GM19395 (cell line): Measurements from ENCODE around the gene ATXN7L1.

ENCODE experiments used
- ATAC-seq: cut with Tn5 transposase; IDR thresholded peaks from one replicate; pipeline ENCODE4 v1.9.1; 2021; ENCODE audit warnings: mild to moderate bottlenecking, moderate library complexity; ENCODE audit not compliant: unreplicated experiment

The ATXN7L1 gene, protein sequence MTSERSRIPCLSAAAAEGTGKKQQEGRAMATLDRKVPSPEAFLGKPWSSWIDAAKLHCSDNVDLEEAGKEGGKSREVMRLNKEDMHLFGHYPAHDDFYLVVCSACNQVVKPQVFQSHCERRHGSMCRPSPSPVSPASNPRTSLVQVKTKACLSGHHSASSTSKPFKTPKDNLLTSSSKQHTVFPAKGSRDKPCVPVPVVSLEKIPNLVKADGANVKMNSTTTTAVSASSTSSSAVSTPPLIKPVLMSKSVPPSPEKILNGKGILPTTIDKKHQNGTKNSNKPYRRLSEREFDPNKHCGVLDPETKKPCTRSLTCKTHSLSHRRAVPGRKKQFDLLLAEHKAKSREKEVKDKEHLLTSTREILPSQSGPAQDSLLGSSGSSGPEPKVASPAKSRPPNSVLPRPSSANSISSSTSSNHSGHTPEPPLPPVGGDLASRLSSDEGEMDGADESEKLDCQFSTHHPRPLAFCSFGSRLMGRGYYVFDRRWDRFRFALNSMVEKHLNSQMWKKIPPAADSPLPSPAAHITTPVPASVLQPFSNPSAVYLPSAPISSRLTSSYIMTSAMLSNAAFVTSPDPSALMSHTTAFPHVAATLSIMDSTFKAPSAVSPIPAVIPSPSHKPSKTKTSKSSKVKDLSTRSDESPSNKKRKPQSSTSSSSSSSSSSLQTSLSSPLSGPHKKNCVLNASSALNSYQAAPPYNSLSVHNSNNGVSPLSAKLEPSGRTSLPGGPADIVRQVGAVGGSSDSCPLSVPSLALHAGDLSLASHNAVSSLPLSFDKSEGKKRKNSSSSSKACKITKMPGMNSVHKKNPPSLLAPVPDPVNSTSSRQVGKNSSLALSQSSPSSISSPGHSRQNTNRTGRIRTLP

DNA sequence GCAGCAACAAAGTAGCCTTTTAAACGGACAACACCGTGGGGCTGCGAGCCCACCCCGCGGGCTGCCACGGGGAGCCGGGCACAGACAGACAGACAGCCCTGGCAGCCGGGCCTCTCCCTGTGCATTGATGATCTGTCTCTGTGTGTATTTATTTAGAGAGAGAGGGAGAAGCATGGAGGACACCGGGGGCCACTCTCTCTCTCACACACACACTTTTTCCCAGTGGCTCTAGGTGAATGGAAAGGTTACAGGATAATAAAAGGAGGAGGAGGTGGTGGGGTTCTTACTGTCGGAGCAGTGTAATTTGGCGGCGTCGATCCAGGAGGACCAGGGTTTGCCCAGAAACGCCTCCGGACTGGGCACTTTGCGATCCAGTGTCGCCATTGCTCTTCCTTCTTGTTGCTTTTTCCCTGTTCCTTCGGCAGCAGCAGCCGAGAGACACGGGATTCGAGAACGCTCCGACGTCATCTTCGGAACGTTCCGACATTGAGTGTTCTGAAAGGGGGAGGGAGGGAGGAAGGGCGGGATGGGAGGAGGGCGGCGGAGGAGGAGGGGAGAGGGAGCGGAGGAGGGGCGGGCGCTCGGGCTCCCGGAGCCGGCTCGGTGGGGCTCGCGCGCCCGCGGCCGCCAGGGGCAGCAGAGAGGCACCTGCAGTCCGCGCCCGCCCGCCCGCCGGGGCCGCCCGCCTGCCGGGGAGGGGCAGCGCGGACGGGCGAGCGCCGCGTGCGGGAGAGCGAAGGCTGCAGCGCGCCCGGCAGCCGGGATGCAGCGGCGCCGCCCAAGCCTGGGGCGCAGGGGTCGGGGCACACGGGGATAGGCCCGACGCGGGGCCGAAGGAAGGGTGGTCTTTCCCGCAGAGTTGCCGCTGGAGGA, at the start of gene ATXN7L1:
TSS of gene ATXN7L1 (minus strand) at position 509 of the 873 bp plus-strand sequence. CDS start at position 468, 41 bp downstream.
- ATAC-seq, result peak; percentile 78

DNA sequence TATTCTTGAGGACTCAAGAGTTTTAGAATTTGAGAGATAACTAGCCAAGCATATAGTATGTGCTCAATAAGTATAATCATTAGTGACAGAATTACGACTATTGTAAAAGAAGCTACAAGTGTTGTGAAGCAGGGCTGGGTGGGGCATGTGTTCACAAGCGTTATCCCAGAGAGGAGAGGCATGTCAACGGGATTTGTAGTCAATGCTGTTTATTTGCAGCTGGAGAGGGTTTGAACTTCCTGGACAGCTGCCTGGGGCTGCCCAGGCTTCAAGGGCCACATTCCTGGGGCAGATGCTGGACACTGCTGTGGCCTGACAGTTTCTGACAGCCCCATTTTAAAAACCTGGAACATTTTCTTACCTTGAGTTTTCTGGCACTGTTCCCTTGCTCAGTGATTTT, 49.7 kb upstream of the ATXN7L1 start:
- ATAC-seq, result no peak

DNA sequence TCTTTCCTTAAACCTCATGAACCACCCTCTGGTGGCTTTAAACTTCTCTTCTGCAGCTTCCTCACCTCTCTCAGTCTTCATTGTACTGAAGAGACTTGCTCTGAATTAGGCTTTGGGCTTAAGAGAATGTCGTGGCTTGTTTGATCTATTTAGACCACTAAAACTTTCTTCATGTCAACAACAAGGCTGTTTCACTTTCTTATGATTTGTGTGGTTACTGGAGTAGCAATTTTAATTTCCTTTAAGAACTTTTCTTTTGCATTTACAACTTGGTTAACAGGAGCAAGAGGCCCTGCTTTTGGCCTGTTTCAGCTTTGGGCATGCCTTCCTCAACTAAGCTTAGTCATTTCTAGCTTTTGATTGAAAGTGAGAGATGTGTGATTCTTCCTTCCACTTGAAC, 48.5 kb upstream of the ATXN7L1 start:
- ATAC-seq, result no peak

DNA sequence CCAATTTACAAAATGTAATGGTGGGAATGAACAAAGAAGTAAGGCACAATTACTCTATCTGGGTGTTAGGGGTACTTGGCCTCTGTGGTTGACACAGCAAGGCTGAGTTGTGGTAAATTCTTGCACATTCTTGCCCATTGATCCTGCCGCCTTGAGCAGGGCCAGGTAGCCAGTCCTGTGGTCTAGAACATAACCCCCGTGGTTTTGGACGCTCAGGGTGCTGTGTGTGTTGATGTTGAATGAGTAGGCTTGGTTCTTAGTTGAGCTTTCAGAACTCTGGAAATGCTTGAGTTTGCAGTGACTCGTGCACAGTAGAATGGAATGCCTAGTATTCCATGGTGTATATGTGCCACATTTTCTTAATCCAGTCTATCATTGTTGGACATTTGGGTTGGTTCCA, 44.4 kb upstream of the ATXN7L1 start:
- ATAC-seq, result no peak

DNA sequence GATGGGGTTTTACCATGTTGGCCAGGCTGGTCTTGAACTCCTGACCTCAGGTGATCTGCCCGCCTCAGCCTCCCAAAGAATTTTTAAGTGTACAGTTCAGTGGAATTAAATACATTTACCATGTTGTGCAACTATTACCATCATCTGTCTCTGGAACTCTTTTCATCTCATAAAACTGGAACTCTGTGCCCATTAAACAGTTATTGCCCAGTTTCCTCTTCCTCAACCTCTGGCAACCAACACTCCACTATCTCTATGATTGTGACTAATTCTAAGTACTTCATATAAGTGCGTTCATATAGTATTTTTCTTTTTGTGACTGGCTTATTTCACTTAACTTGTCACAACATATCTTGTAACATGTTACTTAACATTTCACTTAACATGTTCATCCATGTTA, 41.3 kb upstream of the ATXN7L1 start:
- ATAC-seq, result no peak

DNA sequence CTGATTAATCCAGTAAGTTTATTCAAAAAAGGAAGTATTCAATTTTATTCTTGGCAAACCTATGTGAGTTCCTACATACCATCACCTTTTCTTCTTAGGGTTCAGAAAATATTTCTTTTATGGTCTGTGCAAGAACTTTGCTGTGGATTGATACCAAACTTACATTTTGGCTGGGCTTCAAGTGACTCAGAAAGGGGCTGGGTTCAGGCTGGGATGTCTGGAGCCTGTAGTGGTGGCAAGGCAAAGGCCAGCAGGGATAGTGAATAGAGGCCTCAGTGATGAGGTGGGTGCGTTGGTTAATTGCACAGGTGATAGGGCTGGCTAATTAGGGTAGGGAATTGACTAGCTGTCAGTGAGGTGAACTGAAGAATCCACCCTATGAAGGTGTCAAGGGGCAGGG, 40.2 kb upstream of the ATXN7L1 start:
- ATAC-seq, result no peak

DNA sequence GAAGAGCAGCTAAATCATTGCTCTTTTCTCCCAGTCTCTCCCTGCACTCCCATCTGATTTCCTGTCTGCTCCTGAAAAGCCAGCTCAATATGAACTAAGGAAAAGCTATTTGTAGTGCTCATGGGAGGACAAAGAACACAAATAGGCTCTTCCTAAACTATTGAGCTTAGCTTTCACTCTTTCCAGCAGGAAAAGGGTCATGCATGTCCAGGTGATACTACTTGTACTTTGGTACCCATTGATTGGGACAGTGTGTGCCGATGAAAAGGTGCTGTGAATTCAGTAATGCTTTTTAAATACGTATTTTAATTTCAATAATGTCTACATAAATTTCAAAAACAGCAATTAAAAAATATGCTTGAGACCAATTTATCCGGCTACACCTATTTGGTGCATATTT, 37.5 kb upstream of the ATXN7L1 start:
- ATAC-seq, result no peak

DNA sequence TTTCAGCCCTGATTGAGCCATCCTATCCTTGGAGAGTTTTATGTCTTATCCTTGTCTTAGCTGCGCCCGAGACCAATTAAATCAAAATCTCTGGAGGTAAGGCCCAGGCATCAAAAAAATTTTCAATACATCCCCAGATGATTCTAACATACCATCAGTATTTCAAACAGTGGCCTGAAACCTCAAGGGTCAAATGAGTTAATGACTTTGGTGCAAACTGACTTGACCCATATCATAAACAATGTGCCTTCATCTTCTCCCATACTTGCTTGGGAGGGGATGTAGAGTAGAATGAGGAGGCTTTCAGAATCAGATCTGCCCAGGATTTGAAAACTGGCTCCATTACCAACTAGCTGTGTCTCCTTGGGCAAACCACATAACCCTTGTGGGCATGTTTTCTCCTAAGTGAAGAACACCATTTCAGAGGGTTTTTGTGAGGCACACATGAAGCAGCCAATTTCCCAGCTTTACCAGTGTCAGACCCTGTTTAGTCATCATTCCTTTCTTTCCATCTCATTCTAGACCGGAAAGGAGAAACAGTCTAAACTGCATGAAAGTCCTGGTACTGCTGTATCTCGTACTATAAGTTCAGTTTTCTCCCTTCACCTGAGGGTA, 35.7 kb upstream of the ATXN7L1 start:
- no peak for ATAC-seq

DNA sequence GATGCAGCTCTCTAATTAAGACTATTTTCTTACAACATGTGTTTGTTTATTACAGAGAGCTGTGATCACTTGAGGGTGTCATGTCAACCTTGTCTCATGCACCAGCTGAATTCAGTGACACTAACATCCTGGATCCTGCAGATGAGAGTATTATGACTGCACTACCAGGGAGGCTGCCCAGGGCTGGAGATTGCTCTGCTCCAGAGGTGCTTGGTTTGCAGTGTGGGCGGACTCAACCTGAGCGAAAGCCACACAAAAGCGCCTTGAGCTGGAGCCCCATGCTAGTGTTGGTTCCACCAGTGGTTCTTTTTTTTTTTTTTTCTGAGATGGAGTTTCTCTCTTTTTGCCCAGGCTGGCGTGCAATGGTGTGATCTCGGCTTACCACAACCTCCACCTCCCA, 33.8 kb upstream of the ATXN7L1 start:
- ATAC-seq, result no peak

DNA sequence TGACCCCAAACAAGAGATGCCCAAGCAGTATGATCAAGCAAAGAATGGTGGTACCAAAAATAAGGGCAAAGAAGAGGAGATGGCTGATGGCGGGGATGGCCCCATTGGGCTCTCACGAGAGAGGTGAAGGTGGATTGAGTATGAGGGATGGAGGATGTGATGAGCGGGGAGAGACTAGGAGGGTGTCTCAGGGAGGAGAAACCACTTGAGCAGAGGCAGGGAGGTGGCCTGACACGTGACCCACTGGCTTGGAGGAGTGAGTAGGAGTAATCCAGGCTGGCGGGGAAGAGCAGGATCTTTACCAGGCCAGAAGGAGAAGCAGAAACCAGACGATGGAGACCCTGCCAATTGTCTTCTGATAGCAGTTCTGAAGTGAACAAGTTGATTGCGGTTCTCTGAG, 33.3 kb upstream of the ATXN7L1 start:
- ATAC-seq, result no peak

DNA sequence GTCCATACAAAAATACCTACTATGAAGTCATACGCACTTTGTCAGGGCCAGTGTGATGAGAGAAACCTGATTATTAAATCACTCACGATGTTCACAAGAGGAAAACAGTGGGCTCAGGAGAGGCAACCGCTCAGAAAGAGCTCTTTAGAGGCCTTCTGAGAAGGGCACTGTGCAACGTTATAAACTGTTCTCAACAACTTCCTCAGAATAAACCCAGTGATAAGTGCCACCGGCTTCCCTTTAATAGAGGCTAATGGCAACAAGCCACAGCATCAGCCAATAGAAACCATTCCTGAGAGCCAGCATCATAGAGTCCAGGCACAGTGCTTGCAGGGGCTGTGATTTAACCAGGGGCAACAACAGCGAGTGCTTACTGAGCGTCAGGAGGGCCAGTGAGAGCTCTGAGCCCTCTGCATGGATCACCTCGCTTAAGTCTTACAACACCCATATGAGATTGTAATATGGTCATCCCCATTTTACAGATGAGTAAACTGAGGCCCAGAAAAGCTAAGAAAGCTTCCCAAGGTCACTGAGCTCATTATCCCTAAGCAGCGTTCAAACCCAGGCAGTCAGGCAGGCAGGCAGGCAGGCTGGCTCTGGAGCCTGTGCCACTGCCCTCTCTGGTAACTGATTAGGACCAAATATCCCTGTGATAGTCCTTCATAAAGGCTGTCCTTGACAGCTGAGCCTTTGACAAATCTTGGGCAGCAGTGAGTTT, 30.9 kb upstream of the ATXN7L1 start:
- no peak for ATAC-seq

DNA sequence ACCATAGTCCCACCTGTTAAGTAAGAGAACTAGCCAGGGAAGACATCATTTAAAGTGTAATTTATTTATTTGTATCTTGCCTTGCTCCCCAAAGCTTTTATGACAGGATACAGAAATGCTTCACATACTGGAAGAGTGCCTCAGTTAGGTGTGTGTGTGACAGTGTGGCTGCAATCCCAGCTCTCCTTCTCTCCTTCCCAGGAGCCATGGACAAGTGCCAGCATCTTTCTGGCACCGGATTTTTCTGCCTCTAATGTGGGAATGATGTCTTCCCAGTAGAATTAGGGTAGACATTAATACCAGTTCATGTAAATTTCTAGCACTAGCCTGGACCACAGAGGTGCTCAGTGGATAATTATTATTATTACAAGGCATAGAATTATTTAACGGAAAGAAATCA, 30.3 kb upstream of the ATXN7L1 start:
- ATAC-seq, result no peak

DNA sequence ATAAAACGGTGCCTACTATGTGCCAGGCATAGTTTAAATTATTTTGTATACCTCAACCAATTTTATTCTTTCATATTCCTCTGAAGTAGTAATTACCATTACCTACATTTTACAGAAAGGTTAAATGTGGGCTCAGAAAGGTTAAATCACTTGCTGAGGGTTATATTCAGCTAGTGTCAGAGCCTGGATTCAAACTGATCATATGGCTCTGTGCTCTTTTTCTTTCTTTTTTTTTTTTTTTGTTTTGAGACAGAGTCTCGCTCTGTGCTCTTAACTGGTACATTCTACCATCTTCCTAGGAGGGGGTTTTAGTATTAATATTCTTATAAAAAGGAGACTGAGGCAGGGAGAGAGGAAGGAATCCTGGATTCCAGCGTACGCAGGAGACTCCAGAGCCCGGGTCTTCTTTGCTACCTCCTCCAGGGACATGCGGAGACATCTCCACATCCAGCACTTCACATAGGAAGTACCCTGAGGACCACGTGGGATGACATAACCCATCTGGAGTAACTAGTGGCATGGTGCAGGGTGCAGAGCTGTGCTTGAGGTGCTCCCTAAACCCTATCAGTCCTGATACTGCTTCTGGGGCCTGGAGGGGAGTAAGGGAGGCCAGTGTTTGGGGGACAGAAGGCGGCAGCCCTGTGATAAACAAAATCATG, 29.6 kb upstream of the ATXN7L1 start:
- no peak for ATAC-seq

DNA sequence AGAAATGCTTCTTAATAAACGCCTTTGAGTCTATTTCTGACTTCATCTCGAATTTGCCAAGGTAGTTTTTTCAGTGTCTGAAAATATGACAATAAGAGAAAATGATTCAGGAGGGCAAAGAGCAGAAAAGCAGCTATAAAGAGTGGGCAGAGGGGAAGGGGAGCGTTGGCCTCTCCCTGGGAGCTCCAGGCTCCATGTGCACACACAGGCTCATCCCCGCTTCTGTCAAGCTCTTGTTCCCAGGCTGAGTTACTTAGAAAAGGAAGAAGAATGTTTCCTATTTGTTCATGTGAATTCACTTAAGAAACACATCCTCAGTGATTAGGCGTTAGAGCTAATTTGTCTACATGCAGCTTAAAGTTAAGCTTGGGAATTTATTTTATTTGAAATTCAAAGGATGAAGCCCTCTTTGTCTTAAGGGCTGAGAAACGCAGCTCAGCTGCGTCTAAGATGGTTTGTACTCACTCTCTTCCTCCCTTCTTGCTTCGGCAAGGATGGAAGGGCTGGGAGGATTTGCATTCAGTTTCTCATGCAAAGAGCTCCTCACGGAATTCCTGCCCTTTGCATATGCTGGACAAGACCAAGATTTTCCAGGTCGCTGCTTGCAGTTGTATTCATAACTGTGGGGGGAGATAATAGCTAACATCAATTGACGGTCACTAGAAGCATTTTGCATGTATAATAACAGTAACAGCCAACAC, 29.0 kb upstream of the ATXN7L1 start:
- no peak for ATAC-seq

DNA sequence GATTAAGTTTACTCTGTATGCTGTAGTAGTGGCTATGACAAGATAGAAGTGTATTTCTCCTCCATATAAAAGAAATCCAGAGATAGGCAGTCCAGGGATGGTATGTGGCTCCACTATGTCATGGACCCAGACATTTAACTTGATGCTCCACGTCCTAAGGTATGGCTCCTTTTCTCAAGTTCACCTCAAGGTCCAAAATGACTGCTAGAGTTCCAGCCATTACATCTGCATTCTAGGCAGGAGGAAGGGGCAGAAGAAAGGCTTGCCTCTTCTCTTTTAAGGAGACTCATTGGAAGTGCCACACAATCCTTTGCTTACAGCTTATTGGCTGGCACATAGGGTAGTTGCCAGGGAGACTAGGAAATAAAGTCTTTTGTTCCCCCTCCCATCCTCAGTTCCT, 27.7 kb upstream of the ATXN7L1 start:
- no peak for ATAC-seq

DNA sequence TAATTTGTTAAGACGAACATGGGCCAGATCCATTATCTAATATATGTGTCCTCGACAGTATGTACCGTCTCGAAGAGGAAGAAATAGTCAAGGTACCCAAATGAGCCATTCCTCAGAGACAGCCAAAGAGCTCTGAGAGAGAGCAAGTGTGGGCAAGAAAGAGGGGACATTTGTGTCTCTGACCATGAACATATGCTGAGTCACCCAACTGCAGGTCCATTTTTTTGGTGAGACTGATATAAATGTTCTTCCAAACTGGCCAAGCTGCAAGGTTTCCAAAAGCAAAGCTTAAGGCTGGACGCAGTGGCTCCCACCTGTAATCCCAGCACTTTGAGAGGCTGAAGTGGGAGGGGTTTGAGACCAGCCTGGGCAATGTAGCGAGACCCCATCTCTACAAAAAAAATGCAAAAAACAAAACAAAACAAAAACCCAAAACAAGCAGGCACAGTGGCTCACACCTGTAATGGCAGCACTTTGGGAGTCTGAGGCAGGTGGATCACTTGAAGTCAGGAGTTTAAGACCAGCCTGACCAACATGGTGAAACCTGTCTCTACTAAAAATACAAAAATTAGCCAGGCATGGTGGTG, 26.0 kb upstream of the ATXN7L1 start:
- no peak for ATAC-seq

DNA sequence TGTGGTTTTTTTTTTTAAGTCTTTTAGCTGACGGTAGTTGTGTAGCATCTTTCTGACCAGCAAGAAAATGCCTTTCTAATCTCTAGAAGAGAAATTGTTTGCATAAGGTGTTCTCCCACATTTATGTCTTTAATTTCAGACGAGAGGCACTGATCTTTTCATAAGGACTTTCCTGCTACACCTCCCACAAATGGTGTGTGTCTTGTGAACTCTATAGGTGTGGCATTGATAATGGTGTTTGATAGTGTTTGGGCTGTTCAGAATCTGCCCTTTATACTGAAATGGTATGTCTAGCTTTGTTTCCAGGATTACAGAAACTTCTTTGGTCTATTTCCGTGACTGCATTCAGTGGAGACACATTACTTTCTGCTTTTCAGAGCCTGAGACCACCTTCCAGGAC, 21.6 kb upstream of the ATXN7L1 start:
- no peak for ATAC-seq

DNA sequence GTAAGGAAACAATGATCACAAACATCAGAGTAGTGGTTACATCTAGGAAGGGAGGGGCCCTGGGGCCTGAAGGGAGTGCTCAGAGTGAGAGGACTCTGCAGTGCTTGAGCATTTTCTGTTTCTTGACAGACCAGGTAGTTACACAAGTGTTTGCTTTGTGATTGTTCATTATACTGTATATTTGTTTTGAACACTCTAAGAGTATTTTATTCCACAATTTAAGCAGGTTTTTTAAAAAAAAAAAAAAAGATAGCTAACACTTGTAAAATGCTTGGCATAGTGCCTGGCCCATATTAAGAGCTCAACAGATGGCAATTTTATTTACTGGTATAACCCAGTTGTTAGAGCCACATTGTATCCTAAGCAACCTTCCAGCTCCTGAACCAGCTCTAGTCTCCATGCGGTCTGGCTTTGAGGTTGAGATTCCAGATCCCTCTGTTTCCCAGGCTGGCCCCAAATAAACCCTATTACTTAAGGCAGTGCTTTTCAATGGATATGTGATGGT, 20.1 kb upstream of the ATXN7L1 start:
- ATAC-seq, result no peak
